Measurements from ENCODE around the gene MINDY3. TPM values are rescaled to one million over a fixed set of nuclear protein-coding genes. Genes with fewer than 3 reads are reported as not detected.

MINDY3 gene
- total RNA-seq, 2 experiments from 2014 or later = 15.3 to 16.7 TPM

GRCh38 chr10:15822131-15822530, 38.2 kb downstream of the MINDY3 start:
- ChIA-PET CTCF (no interaction called here), POLR2A (no interaction called here)
- DNase-seq = no peak
- intact Hi-C loops (cut with micrococcal nuclease) = loop anchor here (10.0 kb wide), 2 partner anchors 237 to 387 kb away; no protein-coding TSS in a partner anchor
- no peak overlapping the region for H3K4me3 Mint-ChIP-seq
- H3K27me3 Mint-ChIP-seq = no peaks in the 10 kb centered on the region
- H3K9me3 Mint-ChIP-seq = no peaks in the 10 kb centered on the region
- H3K27ac Mint-ChIP-seq = no peak overlapping the region
- peaks cover 44% of the 10 kb centered on the region for H3K36me3 Mint-ChIP-seq
- H3K4me1 Mint-ChIP-seq (ENCODE audit: low read depth) = peaks cover 2% of the 10 kb centered on the region

GRCh38 chr10:15821046-15821683, 39.1 kb downstream of the MINDY3 start:
- intact Hi-C loops (cut with micrococcal nuclease) = loop anchor here (10.0 kb wide), 2 partner anchors 236 to 386 kb away; no protein-coding TSS in a partner anchor
- Mint-ChIP-seq H3K4me1 (ENCODE audit: low read depth) (peaks cover 2% of the 10 kb centered on the region), H3K36me3 (peaks cover 44% of the 10 kb centered on the region), H3K4me3 (no peak overlapping the region), H3K27me3 (no peaks in the 10 kb centered on the region), H3K27ac (no peak overlapping the region), H3K9me3 (no peaks in the 10 kb centered on the region)
- ChIA-PET CTCF (no interaction called here), POLR2A (no interaction called here)
- DNase-seq = no peak

- Mint-ChIP-seq H3K36me3 (peaks cover 44% of the 10 kb centered on the region), H3K4me3 (no peak overlapping the region), H3K27me3 (no peaks in the 10 kb centered on the region), H3K4me1 (ENCODE audit: low read depth) (peaks cover 2% of the 10 kb centered on the region), H3K27ac (no peak overlapping the region), H3K9me3 (no peaks in the 10 kb centered on the region)
- ChIA-PET CTCF (no interaction called here), POLR2A (no interaction called here)
- no peak for DNase-seq
- intact Hi-C loops (cut with micrococcal nuclease) = no loop called here
These were observed 42.8 kb downstream of the MINDY3 start for GRCh38 chr10:15817409-15818046.

GRCh38 chr10:15815242-15815885, 44.9 kb downstream of the MINDY3 start:
- DNase-seq = no peak
- H3K9me3 Mint-ChIP-seq = no peaks in the 10 kb centered on the region
- H3K4me3 Mint-ChIP-seq = no peak overlapping the region
- peaks cover 34% of the 10 kb centered on the region for H3K36me3 Mint-ChIP-seq
- intact Hi-C loops (cut with micrococcal nuclease) = no loop called here
- ChIA-PET POLR2A (no interaction called here), CTCF (no interaction called here)
- no peak overlapping the region for H3K27ac Mint-ChIP-seq
- H3K4me1 Mint-ChIP-seq (ENCODE audit: low read depth) = peaks cover 2% of the 10 kb centered on the region
- no peaks in the 10 kb centered on the region for H3K27me3 Mint-ChIP-seq

- DNase-seq = peak; percentile 24
- Mint-ChIP-seq H3K27ac (no peak overlapping the region), H3K4me3 (no peak overlapping the region), H3K4me1 (ENCODE audit: low read depth) (peaks cover 2% of the 10 kb centered on the region), H3K36me3 (peaks cover 29% of the 10 kb centered on the region), H3K27me3 (no peaks in the 10 kb centered on the region), H3K9me3 (no peaks in the 10 kb centered on the region)
- intact Hi-C loops (cut with micrococcal nuclease) = no loop called here
- ChIA-PET CTCF (no interaction called here), POLR2A (no interaction called here)
These were observed 45.7 kb downstream of the MINDY3 start for GRCh38 chr10:15814565-15814964.

- ChIA-PET POLR2A (interaction anchor here (0.6 kb wide), 1 partner anchor 1362 kb away, joined by 3 read pairs; no protein-coding TSS in a partner anchor), CTCF (no interaction called here)
- no peak for DNase-seq
- Mint-ChIP-seq H3K9me3 (no peaks in the 10 kb centered on the region), H3K27me3 (no peaks in the 10 kb centered on the region), H3K4me1 (ENCODE audit: low read depth) (peaks cover 2% of the 10 kb centered on the region), H3K4me3 (no peak overlapping the region), H3K36me3 (peaks cover 22% of the 10 kb centered on the region), H3K27ac (no peak overlapping the region)
- intact Hi-C loops (cut with micrococcal nuclease) = no loop called here
These were observed 46.9 kb downstream of the MINDY3 start for GRCh38 chr10:15813415-15813814.

- H3K4me1 Mint-ChIP-seq (ENCODE audit: low read depth) = no peaks in the 10 kb centered on the region
- no peak overlapping the region for H3K4me3 Mint-ChIP-seq
- ChIA-PET CTCF (no interaction called here), POLR2A (no interaction called here)
- H3K27me3 Mint-ChIP-seq = no peaks in the 10 kb centered on the region
- no peak overlapping the region for H3K27ac Mint-ChIP-seq
- H3K9me3 Mint-ChIP-seq = no peaks in the 10 kb centered on the region
- H3K36me3 Mint-ChIP-seq = peaks cover 29% of the 10 kb centered on the region
- intact Hi-C loops (cut with micrococcal nuclease) = no loop called here
- DNase-seq = no peak
These were observed 50.9 kb downstream of the MINDY3 start for GRCh38 chr10:15809450-15809849.

GRCh38 chr10:15808204-15808797, 52.0 kb downstream of the MINDY3 start:
- H3K4me1 Mint-ChIP-seq (ENCODE audit: low read depth) = no peaks in the 10 kb centered on the region
- H3K36me3 Mint-ChIP-seq = peaks cover 28% of the 10 kb centered on the region
- no peak overlapping the region for H3K27ac Mint-ChIP-seq
- ChIA-PET POLR2A (no interaction called here), CTCF (no interaction called here)
- intact Hi-C loops (cut with micrococcal nuclease) = no loop called here
- no peaks in the 10 kb centered on the region for H3K27me3 Mint-ChIP-seq
- H3K9me3 Mint-ChIP-seq = no peaks in the 10 kb centered on the region
- no peak overlapping the region for H3K4me3 Mint-ChIP-seq
- no peak for DNase-seq

GRCh38 chr10:15805395-15806058, 54.8 kb downstream of the MINDY3 start:
- POLR2A ChIA-PET = no interaction called here

GRCh38 chr10:15804109-15804508, 56.2 kb downstream of the MINDY3 start:
- intact Hi-C loops (cut with micrococcal nuclease) = no loop called here
- ChIA-PET POLR2A (interaction anchor here (0.5 kb wide), 1 partner anchor 1843 kb away, joined by 3 read pairs; no protein-coding TSS in a partner anchor), CTCF (no interaction called here)
- H3K4me1 Mint-ChIP-seq (ENCODE audit: low read depth) = peaks cover 7% of the 10 kb centered on the region
- H3K36me3 Mint-ChIP-seq = peaks cover 46% of the 10 kb centered on the region
- no peak overlapping the region for H3K27ac Mint-ChIP-seq
- H3K27me3 Mint-ChIP-seq = no peaks in the 10 kb centered on the region
- peaks cover 7% of the 10 kb centered on the region for H3K9me3 Mint-ChIP-seq
- no peak for DNase-seq
- H3K4me3 Mint-ChIP-seq = no peak overlapping the region

More at GRCh38 chr10:15805395-15806058, 54.8 kb downstream of the MINDY3 start:
- peaks cover 7% of the 10 kb centered on the region for H3K9me3 Mint-ChIP-seq
- DNase-seq = no peak
- CTCF ChIA-PET = interaction anchor here (1.4 kb wide), 1 partner anchor 55 kb away, joined by 3 read pairs; the partner anchor contains the start of gene MINDY3
- H3K4me3 Mint-ChIP-seq = no peak overlapping the region
- H3K27me3 Mint-ChIP-seq = no peaks in the 10 kb centered on the region
- H3K27ac Mint-ChIP-seq = no peak overlapping the region
- H3K36me3 Mint-ChIP-seq = peaks cover 40% of the 10 kb centered on the region
- peaks cover 7% of the 10 kb centered on the region for H3K4me1 Mint-ChIP-seq (ENCODE audit: low read depth)
- intact Hi-C loops (cut with micrococcal nuclease) = no loop called here

GRCh38 chr10:15802375-15802949, 57.8 kb downstream of the MINDY3 start:
- Mint-ChIP-seq H3K4me3 (no peak overlapping the region), H3K36me3 (peaks cover 46% of the 10 kb centered on the region), H3K27ac (peak overlapping the region; percentile 29), H3K4me1 (ENCODE audit: low read depth) (peaks cover 7% of the 10 kb centered on the region), H3K27me3 (no peaks in the 10 kb centered on the region), H3K9me3 (peaks cover 7% of the 10 kb centered on the region)
- peak; percentile 54 for DNase-seq
- ChIA-PET CTCF (no interaction called here), POLR2A (interaction anchor here (0.7 kb wide), 1 partner anchor 429 kb away, joined by 3 read pairs; no protein-coding TSS in a partner anchor)
- intact Hi-C loops (cut with micrococcal nuclease) = no loop called here

GRCh38 chr10:15801641-15802040, 58.7 kb downstream of the MINDY3 start:
- peaks cover 8% of the 10 kb centered on the region for H3K4me1 Mint-ChIP-seq (ENCODE audit: low read depth)
- no peaks in the 10 kb centered on the region for H3K27me3 Mint-ChIP-seq
- no peak overlapping the region for H3K27ac Mint-ChIP-seq
- DNase-seq = no peak
- ChIA-PET CTCF (no interaction called here), POLR2A (no interaction called here)
- H3K4me3 Mint-ChIP-seq = no peak overlapping the region
- intact Hi-C loops (cut with micrococcal nuclease) = no loop called here
- peaks cover 7% of the 10 kb centered on the region for H3K9me3 Mint-ChIP-seq
- peaks cover 41% of the 10 kb centered on the region for H3K36me3 Mint-ChIP-seq
